ENCODE data around the gene RNF11. TPM values are rescaled to one million over a fixed set of nuclear protein-coding genes. Genes with fewer than 3 reads are reported as not detected.

Gene RNF11
- total RNA-seq, 1 experiment from 2014 or later = 145 TPM

DNA sequence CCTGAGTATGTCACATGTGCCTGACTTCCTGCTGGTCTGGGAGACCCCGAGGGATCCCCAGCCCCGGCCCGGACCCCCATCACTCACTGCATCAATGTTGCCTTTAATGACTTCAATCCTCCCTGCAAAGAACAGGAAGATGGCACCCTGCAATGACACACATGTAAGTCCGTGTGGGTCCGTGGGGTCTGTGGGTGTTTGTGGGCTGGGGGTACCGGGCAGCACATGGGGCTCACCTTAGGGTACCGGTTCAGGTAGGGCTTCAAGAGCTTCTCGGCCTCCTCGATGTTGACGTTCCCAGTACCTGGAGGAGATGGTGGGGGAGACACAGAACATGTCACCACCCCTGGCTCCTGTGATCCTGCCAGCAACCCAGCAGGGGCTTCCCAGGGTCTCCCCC is 66.2 kb downstream of the RNF11 start:
- H3K27ac ChIP-seq = no peak overlapping the region
- no peaks in the 10 kb centered on the region for H3K9me3 ChIP-seq (replicated peaks)
- no peak overlapping the region for H3K4me3 ChIP-seq
- no peak for DNase-seq
- no peaks in the 10 kb centered on the region for H3K27me3 ChIP-seq
- H3K36me3 ChIP-seq = no peaks in the 10 kb centered on the region
- H3K4me1 ChIP-seq = peaks cover 6% of the 10 kb centered on the region; the same call in 1 of the 2 replicates

DNA sequence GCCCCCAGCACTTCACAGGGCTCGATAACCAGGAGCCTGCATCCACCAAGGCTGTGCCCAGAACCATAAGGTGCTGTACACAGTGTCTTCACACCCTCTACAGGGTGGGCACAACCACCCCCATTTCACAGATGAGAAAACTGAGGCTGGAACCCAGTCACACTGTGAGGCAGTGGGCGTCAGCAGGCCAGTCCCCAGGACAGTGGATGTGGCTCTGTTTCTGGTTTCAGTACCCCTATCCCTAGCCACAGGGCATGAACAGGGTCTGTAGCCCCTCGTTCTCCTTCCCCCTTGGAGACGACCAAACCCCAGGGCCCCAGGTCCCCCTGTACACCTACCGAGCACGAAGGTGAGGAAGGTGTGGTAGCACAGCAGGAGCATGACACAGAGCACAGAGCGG is 66.7 kb downstream of the RNF11 start:
- no peaks in the 10 kb centered on the region for H3K27me3 ChIP-seq
- H3K4me3 ChIP-seq = no peak overlapping the region
- H3K9me3 ChIP-seq (replicated peaks) = no peaks in the 10 kb centered on the region
- DNase-seq = no peak
- H3K27ac ChIP-seq = no peak overlapping the region
- no peaks in the 10 kb centered on the region for H3K36me3 ChIP-seq
- H3K4me1 ChIP-seq = peaks cover 6% of the 10 kb centered on the region; the same call in 1 of the 2 replicates

DNA sequence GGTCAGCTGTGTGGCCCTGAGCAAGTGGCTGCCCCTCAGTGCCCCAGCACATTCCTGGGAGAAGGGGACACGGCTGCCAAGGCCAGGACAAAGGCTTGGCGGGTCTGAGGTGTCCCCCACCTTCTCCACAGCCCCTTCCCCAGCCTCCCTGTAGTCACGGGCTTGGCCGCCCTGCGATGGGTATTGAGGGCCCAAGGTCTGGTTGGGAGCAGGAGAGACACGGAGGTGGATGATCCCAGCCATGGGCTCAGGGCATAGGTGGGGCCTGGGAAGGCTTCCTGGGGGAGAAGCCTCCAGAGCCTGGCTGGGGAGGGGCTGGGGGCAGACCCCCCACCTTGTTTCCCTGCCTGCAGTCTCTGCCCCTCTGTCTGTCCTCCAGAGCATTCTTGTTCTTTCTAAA is 67.2 kb downstream of the RNF11 start:
- Histone ChIP-seq H3K27me3 (no peaks in the 10 kb centered on the region), H3K27ac (no peak overlapping the region), H3K36me3 (no peaks in the 10 kb centered on the region), H3K9me3 (replicated peaks) (no peaks in the 10 kb centered on the region), H3K4me1 (peaks cover 6% of the 10 kb centered on the region; the same call in 1 of the 2 replicates), H3K4me3 (no peak overlapping the region)
- no peak for DNase-seq

DNA sequence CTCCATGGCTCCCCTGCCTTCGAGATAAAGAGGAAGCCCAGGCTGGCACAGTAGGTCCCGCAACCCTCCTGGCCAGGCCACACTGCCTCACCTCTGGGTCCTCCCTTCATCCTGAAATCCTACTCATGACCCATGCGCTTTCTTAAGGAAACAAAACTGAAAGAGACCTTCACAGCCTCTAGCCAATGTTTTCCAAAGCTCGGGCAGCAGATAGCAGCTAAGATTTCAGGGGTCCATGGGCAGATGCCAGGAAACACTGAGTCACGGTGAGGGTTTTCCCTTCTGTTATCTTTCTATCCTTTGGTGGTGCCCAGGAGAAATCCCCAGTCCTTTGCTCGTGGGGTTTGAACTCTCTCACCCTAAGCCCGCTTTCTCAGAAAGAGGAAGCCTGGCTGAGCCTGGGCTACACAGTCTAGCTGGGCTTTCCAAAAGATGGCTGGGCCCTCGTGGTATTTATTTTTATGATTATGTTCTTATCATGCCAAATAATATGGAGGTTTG is 67.7 kb downstream of the RNF11 start:
- H3K36me3 ChIP-seq = no peaks in the 10 kb centered on the region
- no peaks in the 10 kb centered on the region for H3K9me3 ChIP-seq (replicated peaks)
- H3K27ac ChIP-seq = no peak overlapping the region
- H3K4me1 ChIP-seq = peaks cover 6% of the 10 kb centered on the region; the same call in 1 of the 2 replicates
- DNase-seq = no peak
- H3K4me3 ChIP-seq = no peak overlapping the region
- no peaks in the 10 kb centered on the region for H3K27me3 ChIP-seq

DNA sequence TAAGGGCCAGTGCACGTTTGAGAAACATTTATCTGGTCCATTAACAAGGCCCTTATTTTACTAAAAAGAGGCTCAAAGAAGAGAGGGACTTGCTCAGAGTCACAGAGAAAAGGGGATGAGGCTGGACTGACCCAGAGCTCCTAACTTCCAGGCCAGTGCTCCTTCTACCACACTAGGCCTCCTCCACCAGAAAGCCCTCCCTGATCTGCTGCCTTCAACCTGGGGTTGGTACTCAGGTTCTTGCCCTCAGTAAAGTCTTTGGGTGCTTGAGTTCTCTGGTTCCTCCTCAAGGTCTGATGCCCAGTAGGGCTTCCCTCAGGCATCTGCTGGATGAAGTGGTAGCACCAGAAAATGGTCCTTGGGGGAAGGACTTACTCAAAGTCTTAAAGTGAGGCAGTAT is 68.3 kb downstream of the RNF11 start:
- DNase-seq = no peak
- H3K9me3 ChIP-seq (replicated peaks) = no peaks in the 10 kb centered on the region
- H3K27me3 ChIP-seq = no peaks in the 10 kb centered on the region
- H3K27ac ChIP-seq = no peak overlapping the region
- H3K4me3 ChIP-seq = no peak overlapping the region
- H3K4me1 ChIP-seq = peaks cover 6% of the 10 kb centered on the region; the same call in 1 of the 2 replicates
- no peaks in the 10 kb centered on the region for H3K36me3 ChIP-seq

DNA sequence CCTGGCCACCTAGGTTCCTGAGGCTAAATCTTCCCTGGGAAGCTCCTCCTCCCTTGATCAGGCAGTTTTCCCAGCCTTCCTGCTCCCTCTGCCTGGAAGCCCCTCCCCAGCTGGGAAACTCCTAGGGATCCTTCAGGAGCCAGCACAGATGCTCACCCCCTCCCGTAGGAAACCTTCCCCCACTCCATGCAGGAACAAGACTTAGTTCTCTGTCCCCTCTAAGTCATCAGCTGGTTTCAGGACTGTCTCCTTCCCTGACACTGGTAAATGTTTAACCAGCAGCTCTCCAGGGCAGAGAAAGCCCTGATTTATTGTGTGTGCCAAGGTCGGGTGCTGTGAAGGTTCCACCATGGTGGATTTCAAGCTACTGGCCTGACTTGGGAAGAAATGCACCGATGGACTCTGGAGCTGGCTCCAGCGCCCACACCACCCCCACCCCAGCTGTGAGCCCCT is 69.3 kb downstream of the RNF11 start:
- H3K4me1 ChIP-seq = peaks cover 6% of the 10 kb centered on the region; the same call in 1 of the 2 replicates
- H3K27ac ChIP-seq = no peak overlapping the region
- no peak for DNase-seq
- H3K9me3 ChIP-seq (replicated peaks) = no peaks in the 10 kb centered on the region
- no peaks in the 10 kb centered on the region for H3K36me3 ChIP-seq
- no peak overlapping the region for H3K4me3 ChIP-seq
- H3K27me3 ChIP-seq = no peaks in the 10 kb centered on the region

DNA sequence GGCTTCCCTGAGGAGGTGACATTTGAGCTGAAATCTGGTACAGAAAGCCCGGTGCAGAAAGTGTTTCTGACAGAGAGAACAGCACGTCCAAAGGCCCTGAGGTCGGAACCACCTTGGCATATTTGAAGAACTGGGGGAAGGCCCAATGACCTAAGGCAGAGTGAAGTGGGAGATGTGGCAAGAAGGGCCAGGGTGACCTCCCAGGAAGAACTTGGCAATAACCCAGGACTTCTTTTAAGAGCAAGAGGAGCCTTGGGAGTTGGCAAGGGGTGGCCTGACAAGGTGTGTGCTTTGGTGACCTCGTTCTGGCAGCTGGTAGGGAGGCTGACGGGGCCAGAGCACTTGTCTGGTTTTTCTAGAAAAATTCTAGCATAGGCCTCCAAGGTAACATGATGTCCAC is 70.9 kb downstream of the RNF11 start:
- Histone ChIP-seq H3K27ac (no peak overlapping the region), H3K4me1 (peaks cover 6% of the 10 kb centered on the region; the same call in 1 of the 2 replicates), H3K4me3 (no peak overlapping the region), H3K36me3 (no peaks in the 10 kb centered on the region), H3K9me3 (replicated peaks) (no peaks in the 10 kb centered on the region), H3K27me3 (no peaks in the 10 kb centered on the region)
- no peak for DNase-seq

DNA sequence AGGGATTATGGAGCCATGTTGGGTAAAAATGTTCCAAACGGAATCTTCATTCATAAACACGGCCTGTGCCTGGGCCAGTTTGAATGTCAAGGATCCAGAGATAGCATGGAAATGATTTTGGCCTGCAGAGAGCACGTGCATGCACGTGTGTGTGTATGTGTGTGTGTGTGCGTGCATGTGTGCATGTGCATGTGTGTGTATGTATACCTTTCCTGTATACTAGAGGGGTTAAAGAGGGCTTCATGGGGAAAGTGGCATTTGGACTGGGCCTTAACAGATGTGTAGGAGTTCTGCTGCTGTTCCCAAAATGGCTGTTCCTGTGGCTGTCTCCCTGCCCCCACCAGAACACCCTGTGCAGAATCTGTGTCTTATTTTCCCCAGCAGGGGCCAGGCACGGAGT is 72.6 kb downstream of the RNF11 start:
- Histone ChIP-seq H3K4me3 (no peak overlapping the region), H3K9me3 (replicated peaks) (no peaks in the 10 kb centered on the region)

DNA sequence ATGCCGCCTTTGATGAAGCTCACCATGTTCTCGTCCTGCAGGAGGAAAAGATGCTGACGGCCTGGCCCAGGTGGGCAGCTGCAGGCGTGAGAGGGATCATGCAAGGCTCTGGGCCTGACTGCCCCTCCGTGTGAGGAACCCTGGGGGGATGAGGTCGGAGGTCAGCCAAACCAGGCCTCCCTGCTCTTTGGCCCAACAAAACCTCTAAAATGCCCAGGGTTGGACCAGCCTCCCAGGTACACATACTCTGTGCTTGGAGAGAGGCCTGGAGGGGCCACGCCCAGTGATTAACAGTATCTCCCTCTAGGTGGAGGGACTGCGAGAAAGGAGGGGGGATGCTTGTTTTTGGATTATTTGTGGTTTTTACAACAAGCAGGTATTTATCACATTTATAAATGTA is 73.2 kb downstream of the RNF11 start:
- no peak overlapping the region for H3K27ac ChIP-seq
- no peak overlapping the region for H3K4me3 ChIP-seq
- H3K27me3 ChIP-seq = no peaks in the 10 kb centered on the region
- peaks cover under 1% of the 10 kb centered on the region; the same call in 1 of the 2 replicates for H3K4me1 ChIP-seq
- no peak for DNase-seq
- no peaks in the 10 kb centered on the region for H3K9me3 ChIP-seq (replicated peaks)
- no peaks in the 10 kb centered on the region for H3K36me3 ChIP-seq

More for the DNA sequence above, 72.6 kb downstream of the RNF11 start:
- H3K4me1 ChIP-seq = no peaks in the 10 kb centered on the region
- H3K27ac ChIP-seq = no peak overlapping the region
- DNase-seq = no peak
- H3K27me3 ChIP-seq = no peaks in the 10 kb centered on the region
- no peaks in the 10 kb centered on the region for H3K36me3 ChIP-seq

DNA sequence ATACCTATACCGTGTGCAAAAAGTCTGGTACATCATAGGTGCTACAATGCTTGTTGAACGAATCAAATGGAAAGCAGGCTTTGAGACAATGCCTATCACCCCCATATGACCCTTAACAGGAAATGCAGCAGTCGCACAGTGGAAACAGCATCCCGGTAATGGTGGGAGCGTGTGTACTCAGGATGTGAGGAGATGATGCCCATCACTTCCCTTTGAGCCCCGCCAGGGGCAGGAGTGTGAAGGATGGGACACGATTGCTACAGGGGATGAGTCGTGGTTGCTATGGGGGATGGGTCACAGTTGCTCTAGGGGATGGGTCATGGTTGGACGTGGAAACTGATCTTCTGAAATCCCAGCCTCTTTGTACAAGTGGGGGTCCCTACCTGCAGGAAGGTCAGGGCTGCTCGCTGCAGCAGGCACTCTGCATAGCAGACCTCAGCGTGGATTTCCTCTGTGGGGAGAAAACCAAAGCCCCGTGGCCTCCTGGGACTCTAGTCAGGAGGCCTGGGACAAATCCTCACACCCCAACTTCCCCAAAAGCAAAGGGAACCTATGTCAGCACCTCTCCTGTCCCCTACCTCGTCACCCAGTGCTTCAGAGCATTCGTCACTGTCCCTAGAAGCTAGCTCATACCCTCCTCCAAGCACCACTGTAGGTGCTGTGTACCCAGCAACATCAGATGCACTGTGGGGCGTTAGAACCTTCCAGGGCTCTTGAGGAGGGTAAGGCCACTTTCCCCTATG is 75.0 kb downstream of the RNF11 start:
- no peaks in the 10 kb centered on the region for H3K36me3 ChIP-seq
- DNase-seq = no peak
- no peaks in the 10 kb centered on the region for H3K27me3 ChIP-seq
- H3K27ac ChIP-seq = no peak overlapping the region
- H3K9me3 ChIP-seq (replicated peaks) = no peaks in the 10 kb centered on the region
- H3K4me3 ChIP-seq = no peak overlapping the region
- peaks cover 3% of the 10 kb centered on the region; the same call in 1 of the 2 replicates for H3K4me1 ChIP-seq

DNA sequence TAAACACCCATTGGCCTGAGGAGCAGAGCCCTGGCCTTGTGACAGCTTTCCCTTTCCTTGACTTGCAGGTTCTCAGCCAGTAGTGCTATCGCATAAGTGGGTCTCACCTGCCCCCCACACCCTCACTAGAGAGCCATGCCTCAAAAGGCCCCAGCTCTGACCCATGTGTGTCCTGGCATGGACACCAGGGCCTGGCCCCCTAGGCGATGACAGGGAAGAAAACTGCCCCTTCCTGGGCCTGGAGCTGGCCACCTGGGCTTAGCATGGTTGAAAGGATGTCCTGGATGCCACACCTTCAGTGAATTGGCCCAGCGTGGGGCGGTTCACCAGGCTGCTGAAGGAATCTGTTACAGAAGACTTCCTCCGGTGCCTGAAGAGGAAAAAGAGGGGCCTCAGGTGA is 75.8 kb downstream of the RNF11 start:
- Histone ChIP-seq H3K27ac (no peak overlapping the region), H3K4me3 (no peak overlapping the region), H3K9me3 (replicated peaks) (no peaks in the 10 kb centered on the region), H3K36me3 (no peaks in the 10 kb centered on the region), H3K27me3 (no peaks in the 10 kb centered on the region), H3K4me1 (peaks cover 3% of the 10 kb centered on the region)
- DNase-seq = no peak

DNA sequence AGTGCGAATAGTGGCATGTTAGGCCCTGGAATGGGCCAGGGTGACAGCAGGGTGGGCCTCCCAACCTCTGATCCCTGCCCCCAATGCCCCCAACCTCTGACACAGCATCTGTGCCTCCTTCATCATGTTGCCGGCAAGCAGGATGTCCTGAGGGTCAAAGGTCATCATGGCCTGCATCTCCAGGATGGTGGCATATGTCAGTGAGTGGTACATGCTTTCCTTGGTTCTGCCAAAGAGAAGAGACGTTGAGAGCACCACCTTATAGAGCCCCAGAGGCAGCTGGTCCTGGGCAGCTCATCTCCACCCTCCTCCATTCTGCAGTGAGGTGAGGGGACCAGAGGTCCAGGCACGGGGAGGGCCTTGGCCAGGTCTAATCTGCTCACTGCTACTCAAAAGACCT is 76.6 kb downstream of the RNF11 start:
- no peak overlapping the region for H3K27ac ChIP-seq
- H3K9me3 ChIP-seq (replicated peaks) = no peaks in the 10 kb centered on the region
- no peak overlapping the region for H3K4me3 ChIP-seq
- peaks cover 3% of the 10 kb centered on the region for H3K4me1 ChIP-seq
- DNase-seq = no peak
- H3K27me3 ChIP-seq = no peaks in the 10 kb centered on the region
- H3K36me3 ChIP-seq = no peaks in the 10 kb centered on the region

DNA sequence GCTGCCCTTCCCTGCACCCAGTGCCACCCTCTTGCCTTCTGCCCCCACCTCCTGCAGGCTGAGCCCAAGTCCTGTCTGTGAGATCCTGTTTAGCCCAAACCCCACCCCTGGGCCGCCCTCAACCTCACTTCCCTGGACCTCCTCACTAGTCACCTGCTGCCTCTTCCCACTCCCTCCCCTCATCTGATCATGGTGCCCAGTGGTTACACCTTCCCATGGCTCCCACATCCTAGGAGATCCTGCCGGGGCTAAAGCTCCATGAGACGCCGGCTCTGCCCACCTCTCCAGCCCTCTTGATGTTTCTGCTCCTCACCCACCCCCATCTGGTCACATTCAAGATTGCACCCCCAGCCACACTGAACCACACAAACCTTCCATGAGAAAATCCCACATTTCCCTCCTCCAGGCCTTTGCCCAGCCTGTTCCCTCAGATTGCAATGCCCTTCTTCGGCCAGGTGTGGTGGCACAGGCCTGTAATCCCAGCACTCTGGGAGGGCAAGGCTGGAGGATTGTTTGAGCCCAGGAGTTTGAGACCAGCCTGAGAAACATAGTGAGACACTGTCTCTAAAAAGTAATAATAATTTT is 77.3 kb downstream of the RNF11 start:
- Histone ChIP-seq H3K27me3 (no peaks in the 10 kb centered on the region), H3K4me3 (no peak overlapping the region), H3K27ac (no peak overlapping the region), H3K9me3 (replicated peaks) (no peaks in the 10 kb centered on the region), H3K36me3 (no peaks in the 10 kb centered on the region), H3K4me1 (peaks cover 3% of the 10 kb centered on the region)
- peak in 1 of 2 experiments; percentile 47 for DNase-seq

DNA sequence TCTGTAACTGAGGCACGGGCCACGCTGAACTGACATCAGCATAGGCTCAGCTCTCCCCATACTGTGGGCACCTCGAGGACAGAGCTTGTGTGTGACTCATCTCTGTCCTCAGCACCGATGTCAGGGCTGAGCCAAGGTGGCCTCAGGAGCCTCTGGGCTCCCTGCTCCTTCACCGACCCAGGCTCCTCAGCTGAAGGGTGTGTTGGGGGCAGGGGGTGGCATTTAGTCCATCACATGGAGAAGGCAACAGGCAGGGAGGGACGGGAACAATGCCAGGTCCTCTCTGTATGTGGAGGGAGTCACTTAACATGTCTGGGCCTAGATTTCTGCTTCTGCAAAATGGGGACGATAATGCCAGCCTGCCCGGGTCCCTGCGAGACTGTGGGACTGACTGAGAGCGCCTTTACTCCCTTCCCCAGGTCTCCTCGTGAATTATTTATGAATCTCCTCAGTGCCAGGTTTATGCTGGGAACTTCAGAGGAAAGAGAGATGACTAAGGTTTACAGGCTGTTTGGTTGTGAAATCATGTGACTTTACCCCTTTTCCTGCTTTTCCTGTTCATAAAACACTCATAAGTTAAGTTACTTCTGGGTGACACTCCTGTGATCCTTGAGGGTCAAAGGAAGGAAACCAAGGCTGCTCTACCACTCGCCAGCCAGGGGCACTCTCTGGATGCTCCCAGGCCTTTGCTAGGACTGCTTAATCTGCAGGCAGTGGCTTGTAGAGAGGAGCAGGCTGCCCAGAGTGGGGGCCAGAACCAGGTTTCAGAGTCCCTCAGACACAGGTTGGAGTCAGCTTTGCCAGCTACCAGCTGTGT is 78.1 kb downstream of the RNF11 start:
- Histone ChIP-seq H3K27ac (no peak overlapping the region), H3K9me3 (replicated peaks) (no peaks in the 10 kb centered on the region), H3K4me3 (no peak overlapping the region), H3K27me3 (no peaks in the 10 kb centered on the region), H3K4me1 (peaks cover 3% of the 10 kb centered on the region), H3K36me3 (no peaks in the 10 kb centered on the region)
- DNase-seq = no peak

DNA sequence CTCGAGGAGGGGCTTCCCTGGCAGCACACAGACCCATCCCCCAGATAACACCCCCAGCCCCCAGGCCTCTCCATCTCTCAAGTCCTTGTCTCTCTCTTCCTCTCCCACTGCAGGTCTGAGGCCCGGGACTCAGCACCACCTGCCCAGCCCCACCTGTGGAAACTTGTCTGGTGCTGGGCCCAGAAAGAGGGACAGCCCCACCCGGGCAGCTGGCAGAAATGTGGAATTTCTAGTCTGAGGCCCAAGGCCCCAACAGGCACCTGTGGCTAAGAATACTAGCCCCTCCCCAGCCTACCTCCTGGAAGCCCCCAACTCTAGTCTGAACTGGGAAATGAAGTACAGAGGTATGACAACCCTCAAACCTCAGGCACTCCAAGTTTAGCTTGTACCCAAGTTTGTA is 78.9 kb downstream of the RNF11 start:
- no peak for DNase-seq
- Histone ChIP-seq H3K27ac (no peak overlapping the region), H3K36me3 (no peaks in the 10 kb centered on the region)

More for the DNA sequence above, 78.9 kb downstream of the RNF11 start:
- Histone ChIP-seq H3K4me3 (no peak overlapping the region), H3K4me1 (peaks cover 3% of the 10 kb centered on the region), H3K9me3 (replicated peaks) (no peaks in the 10 kb centered on the region), H3K27me3 (no peaks in the 10 kb centered on the region)

All from SJCRH30 (cell line).